Measurements from ENCODE around the gene NHS.

Gene NHS

DNA sequence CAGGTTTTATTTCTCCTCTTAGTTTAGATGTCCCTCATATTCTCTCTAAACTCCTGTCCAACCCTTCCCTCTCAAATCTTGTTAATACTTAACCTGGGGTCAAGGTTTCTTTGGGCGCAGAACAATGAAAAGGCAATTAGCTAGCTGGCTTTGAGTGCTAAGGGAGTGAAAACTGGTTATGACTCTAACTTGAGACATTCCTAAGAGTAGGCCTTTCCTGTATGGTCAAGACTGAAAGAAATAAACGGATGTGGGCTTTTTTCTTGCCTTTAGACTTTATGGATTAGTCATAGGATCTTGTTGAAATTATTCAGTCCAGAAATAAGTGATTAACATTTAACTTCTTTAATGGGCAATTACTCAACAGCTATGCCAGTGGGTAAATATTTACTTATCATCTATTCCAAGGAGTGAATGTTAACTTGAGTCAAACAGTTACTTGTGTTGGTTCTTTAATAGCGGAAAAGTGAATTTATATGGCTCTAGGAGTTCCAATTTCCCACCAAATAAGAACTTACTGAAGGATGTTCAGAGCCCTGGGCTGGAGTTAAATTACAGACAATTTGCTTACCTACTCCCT is 220.5 kb downstream of the NHS start:
- DNase-seq = no peak

DNA sequence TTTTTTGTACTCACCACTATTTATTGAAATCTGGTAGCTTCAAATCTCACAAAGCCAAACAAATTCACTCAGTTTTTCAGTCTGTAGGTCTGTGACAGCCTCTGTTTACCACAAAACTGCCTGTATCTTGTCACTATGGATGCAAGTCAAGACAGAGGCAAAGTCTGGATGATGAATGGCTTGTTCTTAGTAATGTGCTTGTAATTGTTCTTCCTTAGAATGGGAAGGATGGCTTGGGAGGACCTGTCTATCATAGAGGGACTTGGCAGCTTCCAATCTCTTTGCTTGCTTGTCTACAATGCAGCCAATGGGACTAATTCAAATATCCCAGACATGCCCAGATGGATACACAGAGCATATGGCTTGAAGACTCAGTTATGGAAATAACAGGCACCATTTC is 221.1 kb downstream of the NHS start:
- DNase-seq = no peak

- DNase-seq = no peak
These were observed 221.7 kb downstream of the NHS start for GRCh38 chrX:17596546-17597205.

- DNase-seq = no peak
These were observed 222.3 kb downstream of the NHS start for GRCh38 chrX:17597327-17597726.

DNA sequence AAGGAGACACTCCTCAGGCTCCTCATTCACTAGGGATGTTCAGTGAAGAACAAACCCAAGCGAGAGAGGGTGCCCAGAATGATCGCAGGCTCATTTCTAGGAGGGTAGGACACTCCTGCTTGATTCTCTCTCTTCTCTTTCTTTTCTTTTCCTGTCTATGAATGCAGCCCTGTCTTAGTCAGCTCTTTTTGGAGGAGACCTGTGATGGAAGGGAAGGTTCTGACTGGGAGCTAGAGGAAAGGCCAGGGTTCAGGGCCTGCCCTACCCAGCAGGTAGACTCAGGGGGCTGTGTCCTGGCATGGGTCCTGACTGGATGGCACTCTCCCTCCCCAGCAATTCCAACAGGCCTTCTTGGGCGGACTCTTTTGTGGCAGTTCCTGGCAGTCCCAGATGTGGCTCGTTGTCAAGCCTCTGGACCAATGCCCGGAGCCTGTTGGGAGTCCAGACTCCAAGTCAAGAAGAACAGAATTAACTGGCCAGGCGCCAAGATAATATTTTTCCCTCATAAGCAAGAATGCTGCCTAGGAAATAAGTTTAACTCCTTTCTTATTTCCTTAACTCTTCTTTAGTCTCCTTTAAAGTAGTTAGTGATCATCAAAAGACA is 222.9 kb downstream of the NHS start:
- DNase-seq = no peak

GRCh38 chrX:17601441-17602200 is 226.6 kb downstream of the NHS start:
- no peak for DNase-seq

DNA sequence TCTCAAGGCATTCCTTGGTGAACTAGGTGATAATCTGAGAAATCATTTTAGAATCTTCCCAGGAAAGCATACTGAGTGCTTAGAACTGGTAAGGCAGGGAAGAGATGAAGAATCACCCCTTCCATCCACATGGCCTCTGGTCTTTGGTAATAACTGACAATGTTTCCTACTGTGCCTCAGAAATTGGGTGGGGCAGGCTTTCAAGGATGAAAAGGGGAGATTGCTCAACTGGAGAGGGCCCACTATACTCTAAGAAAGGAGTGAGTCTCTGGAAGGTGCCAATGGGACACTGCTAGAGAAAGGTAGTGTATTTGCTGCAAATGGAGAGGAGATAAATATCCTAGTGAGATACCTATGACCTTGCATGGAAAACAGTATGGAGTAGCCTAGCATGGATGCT is 227.2 kb downstream of the NHS start:
- no peak for DNase-seq

GRCh38 chrX:17603196-17603595 is 228.2 kb downstream of the NHS start:
- no peak for DNase-seq

DNA sequence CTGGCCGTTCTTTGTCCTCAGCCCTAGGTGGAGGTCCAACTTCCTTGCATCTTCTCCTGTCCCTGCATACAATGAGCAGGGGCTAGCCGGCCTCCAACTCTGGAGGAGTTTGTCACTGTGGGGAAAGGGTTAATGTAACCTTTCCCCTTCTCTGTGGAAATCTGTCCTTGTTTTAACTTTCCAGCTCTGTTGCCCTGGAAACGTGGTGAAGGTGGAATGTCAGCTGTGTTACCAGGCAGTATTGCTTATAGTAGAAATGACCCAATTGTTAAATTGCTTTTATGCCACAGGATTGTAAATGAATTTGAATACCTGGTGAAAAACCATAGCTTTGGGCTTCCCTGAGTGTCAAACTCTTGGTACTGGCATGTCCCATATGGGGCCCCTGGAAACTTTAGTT is 230.7 kb downstream of the NHS start:
- DNase-seq = no peak

GRCh38 chrX:17606231-17606630 is 231.2 kb downstream of the NHS start:
- no peak for DNase-seq

DNA sequence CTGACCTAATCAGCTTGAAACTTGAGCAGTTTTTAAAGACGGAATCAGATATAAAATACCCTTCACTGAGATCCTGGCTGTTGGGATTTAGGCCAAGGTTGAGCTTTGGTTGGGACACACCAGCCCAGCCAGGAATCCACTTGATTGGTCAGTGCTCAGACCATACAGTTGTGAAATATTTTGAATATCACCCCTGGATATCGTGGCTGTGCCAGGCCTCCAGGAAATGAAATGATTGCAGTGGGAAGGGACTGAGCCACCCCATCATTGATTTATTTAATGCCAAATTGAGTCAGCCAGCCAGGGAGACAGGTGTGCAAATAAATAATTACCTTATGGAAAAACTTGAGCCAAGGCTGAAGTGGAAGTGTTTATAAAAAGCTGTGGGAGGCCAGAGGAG is 233.9 kb downstream of the NHS start:
- no peak for DNase-seq

- DNase-seq = no peak
These were observed 235.8 kb downstream of the NHS start for GRCh38 chrX:17610788-17611187.

GRCh38 chrX:17613979-17614588 is 239.1 kb downstream of the NHS start:
- DNase-seq = no peak

DNA sequence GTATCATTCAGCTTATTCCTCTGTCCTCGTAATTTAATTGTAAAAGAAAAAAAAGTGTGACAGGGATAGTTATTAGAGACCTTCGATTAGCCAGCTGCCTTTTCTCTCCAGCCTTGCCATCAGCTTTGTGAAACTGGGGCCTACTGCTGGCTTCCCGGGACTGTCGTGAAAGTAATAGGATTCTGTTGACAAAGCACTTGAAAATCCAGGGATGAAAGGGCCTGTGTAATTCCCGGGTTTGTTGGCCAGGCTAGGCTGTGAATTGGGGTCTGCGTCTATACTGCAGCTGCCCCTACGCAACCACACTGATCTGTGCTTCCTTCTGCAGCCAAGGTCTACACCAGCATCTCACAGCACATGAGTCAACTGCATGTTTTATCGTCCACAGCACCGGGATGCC is 241.9 kb downstream of the NHS start:
- DNase-seq = no peak

DNA sequence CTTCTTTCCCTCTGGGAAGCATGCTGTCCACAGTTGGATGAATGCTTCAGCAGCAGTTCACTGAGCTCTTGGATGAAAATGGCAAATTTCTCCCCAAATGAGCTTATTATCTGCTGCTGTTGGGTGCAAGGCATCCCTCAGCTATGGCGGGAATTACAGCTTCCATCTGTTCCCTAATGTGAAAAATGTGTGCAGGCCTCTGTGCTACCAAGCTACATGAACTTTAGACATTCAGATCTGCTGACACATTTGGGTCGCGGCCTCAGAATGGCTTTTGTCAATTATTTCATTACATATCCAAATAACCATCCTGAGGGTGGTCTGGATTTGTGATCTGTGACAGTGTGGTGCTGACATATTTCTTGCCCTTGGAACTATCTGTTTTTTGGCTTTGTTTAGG is 242.8 kb downstream of the NHS start:
- no peak for DNase-seq

GRCh38 chrX:17621566-17622270 is 246.7 kb downstream of the NHS start:
- no peak for DNase-seq

GRCh38 chrX:17622331-17622730 is 247.3 kb downstream of the NHS start:
- DNase-seq = no peak

- DNase-seq = no peak
These were observed 248.8 kb downstream of the NHS start for GRCh38 chrX:17623750-17624149.

DNA sequence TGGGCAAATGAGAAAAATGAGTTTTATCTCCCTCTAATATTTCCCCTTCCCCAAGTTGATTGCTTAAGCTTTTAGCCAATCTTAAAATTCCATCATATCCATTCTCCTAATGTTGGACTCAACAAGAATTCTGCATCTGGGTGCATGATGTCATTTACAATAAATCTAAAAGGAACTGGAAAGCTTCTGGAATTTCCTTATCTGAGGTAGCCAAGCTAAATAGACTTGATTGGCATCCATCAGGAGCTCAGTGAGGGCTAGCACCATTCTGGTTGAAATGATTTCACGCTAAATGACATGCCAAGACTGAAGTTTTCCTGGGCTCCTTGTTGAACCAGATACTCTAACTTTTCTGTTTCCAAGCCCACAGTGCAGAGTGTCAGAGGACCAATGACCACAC is 252.0 kb downstream of the NHS start:
- DNase-seq = no peak

- DNase-seq = no peak
These were observed 254.0 kb downstream of the NHS start for GRCh38 chrX:17628976-17629375.

GRCh38 chrX:17629519-17629918 is 254.5 kb downstream of the NHS start:
- DNase-seq = no peak

DNA sequence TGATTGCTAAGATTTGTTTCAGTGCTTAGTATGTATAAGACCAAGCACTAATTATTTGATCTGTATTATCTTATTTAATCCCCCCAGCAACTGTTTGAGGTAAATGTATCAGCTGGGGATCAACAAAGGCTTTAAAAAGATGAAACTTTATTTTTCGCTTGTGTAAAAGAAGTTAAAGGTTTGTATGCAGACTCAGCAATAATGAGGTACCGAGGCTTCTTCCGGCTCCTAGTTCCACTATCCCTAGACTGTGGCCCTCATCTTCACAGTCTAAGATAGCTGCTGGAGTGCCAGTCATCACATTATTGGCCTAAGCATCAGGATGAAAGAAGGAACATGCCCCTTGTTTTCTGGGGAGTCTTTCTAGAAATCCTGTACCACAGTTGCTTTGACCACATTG is 256.6 kb downstream of the NHS start:
- DNase-seq = no peak

DNA sequence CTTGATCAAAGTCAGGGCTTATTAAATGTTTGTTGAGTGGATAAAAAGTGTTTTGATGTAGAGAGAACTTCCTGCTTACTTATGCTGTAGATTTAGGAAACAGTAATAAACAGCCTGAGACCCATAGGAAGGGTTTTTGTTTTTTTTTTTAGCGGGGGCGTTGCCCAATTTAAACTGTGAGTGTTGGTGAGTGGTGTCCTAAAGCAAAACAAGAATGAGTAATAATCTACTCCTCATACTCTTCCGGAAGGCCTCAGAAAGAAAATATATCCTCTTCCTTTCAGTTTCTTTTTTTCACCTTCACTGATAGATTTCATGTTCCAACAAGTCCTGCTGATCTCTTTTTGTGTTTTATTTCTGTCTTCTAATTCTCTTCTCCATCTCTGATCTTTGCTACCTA is 257.9 kb downstream of the NHS start:
- no peak for DNase-seq

Data from T-helper 9 cell (primary cell).